Peyer's patch (tissue), 4 donors: Measurements from ENCODE around the gene ACOT9.

Source experiments
- CTCF ChIP-seq, 6 experiments: fragments of 450-650 bp in 4 of 6; fragments of 200-600 bp in 2 of 6; sonication (generic) in 1 of 6; IDR thresholded peaks; one replicate each; pipeline ENCODE4 v1.5.1; 2017 to 2019; ENCODE audit warnings: antibody characterized with exemption in 6 of 6, mild to moderate bottlenecking in 3 of 6, moderate library complexity in 1 of 6
- POLR2A ChIP-seq, 2 donors: fragments of 450-650 bp; IDR thresholded peaks; one replicate each; pipeline ENCODE4 v1.5.1; 2017; ENCODE audit warnings: antibody characterized with exemption in 2 of 2, mild to moderate bottlenecking in 2 of 2, moderate library complexity in 2 of 2

GRCh38 chrX:23661671-23662070 lies 81.4 kb downstream of the ACOT9 start:
- TF ChIP-seq CTCF (IDR thresholded peaks at IDR 0.05): no peak
- no peak for TF ChIP-seq POLR2A (IDR thresholded peaks at IDR 0.05)
